K562 (cell line): ENCODE results near the gene SRC. TPM values are rescaled to one million over a fixed set of nuclear protein-coding genes. Genes with fewer than 3 reads are reported as not detected.

Source experiments
- ATAC-seq: fragments of 200-7000 bp; cut with Tn5 transposase; 3 replicates; pipeline ENCODE4 v1.9.1; 2020; ENCODE audit warnings: moderate library complexity
- BruUV-seq: library from RNA; stranded (reverse); fragments of 400-500 nt; replicated peaks from 2 replicates; lab custom pipeline; 2021; lab: Mats Ljungman, UMichigan
- CTCF ChIA-PET: fragments of 300-600 bp; formaldehyde crosslinking; extraction: SDS; loops from one replicate; lab custom pipeline; 2021; ENCODE audit warnings: low intra/inter-chr PET ratio; lab: Yijun Ruan, JAX
- POLR2A ChIA-PET: fragments of 300-600, 350-650 bp; sonication (Branson Sonifier 250); formaldehyde crosslinking; extraction: SDS; loops from one replicate; lab custom pipeline; 2021; ENCODE audit warnings: antibody characterized with exemption, inconsistent platforms; lab: Yijun Ruan, JAX
- DNase-seq, 4 experiments: peaks; one replicate each; pipeline versions ENCODE4 v3.0.0 to v3.0.0-alpha.2; 2011 to 2018; ENCODE audit warnings: low spot score in 3 of 4, mixed read lengths in 3 of 4; ENCODE audit errors: extremely low read depth in 1 of 4
- FAIRE-seq: peaks from 2 replicates; lab custom pipeline; 2011; peaks lifted over from hg19 to GRCh38; lab: Jason Lieb, UNC
- H2AFZ ChIP-seq: 2 replicates; pipeline ENCODE4 v1.6.0; 2011; ENCODE audit warnings: low read depth, low read length, control low read depth, inconsistent platforms
- H3K27ac ChIP-seq: fragments of 200-600 bp; 3 replicates; pipeline ENCODE4 v1.8.0; 2011; ENCODE audit warnings: low read depth, mild to moderate bottlenecking, control low read depth, inconsistent platforms, low read length, moderate library complexity, mixed read lengths; ENCODE audit errors: extremely low read depth
- H3K27me3 ChIP-seq, 2 experiments: fragments of 300-600 bp in 1 of 2; 2 replicates in 1 of 2; 3 replicates in 1 of 2; pipeline versions ENCODE4 v1.6.0 to v1.8.0; 2011; ENCODE audit warnings: inconsistent platforms in 2 of 2, low read length in 2 of 2, mild to moderate bottlenecking in 1 of 2, mixed read lengths in 1 of 2, moderate library complexity in 1 of 2; ENCODE audit not compliant: control insufficient read depth in 2 of 2, insufficient read depth in 2 of 2
- H3K36me3 ChIP-seq: fragments of 300-600 bp; 3 replicates; pipeline ENCODE4 v1.8.0; 2011; ENCODE audit warnings: mild to moderate bottlenecking, low read length, inconsistent platforms; ENCODE audit not compliant: control insufficient read depth, insufficient read depth
- H3K4me1 ChIP-seq, 2 experiments: fragments of 200-600 bp in 1 of 2; replicated peaks in 1 of 2; 2 replicates in 1 of 2; 3 replicates in 1 of 2; pipeline versions ENCODE4 v1.5.1 to v1.8.0; 2011; ENCODE audit warnings: inconsistent platforms in 2 of 2, low read length in 2 of 2, mild to moderate bottlenecking in 1 of 2, mixed read lengths in 1 of 2, moderate library complexity in 1 of 2; ENCODE audit not compliant: control insufficient read depth in 2 of 2, insufficient read depth in 2 of 2
- H3K4me2 ChIP-seq: 2 replicates; pipeline ENCODE4 v1.6.1; 2011; ENCODE audit warnings: low read length, control low read depth, inconsistent platforms, mixed read lengths; ENCODE audit not compliant: insufficient read depth
- H3K4me3 ChIP-seq: fragments of 200-600 bp; sonication (generic), shearing (Covaris generic); 2 replicates; pipeline ENCODE4 v1.5.1; 2016; ENCODE audit warnings: control low read depth, inconsistent platforms
- H3K79me2 ChIP-seq: fragments of 200-600 bp; 3 replicates; pipeline ENCODE4 v1.8.0; 2011; ENCODE audit warnings: low read length, inconsistent platforms; ENCODE audit not compliant: control insufficient read depth, insufficient read depth
- H3K9ac ChIP-seq, 2 experiments: 2 replicates each; pipeline versions ENCODE4 v1.6.0 to v1.6.1; 2011; ENCODE audit warnings: low read depth in 2 of 2, low read length in 2 of 2, control low read depth in 1 of 2, inconsistent platforms in 1 of 2, mild to moderate bottlenecking in 1 of 2, mixed read lengths in 1 of 2; ENCODE audit not compliant: insufficient read depth in 1 of 2
- H3K9me1 ChIP-seq: one replicate; pipeline ENCODE4 v1.6.0; 2011; ENCODE audit warnings: inconsistent platforms, mild to moderate bottlenecking, low read length, moderate library complexity; ENCODE audit not compliant: control insufficient read depth, insufficient read depth
- H3K9me3 ChIP-seq: replicated peaks from 2 replicates; pipeline ENCODE4 v1.5.1; 2011; ENCODE audit warnings: low read depth, low read length, inconsistent platforms; ENCODE audit not compliant: control insufficient read depth, insufficient read depth
- H4K20me1 ChIP-seq: replicated peaks from 2 replicates; pipeline ENCODE4 v1.6.1; 2011; ENCODE audit warnings: low read length, inconsistent platforms, mixed read lengths; ENCODE audit not compliant: control insufficient read depth, insufficient read depth
- BDP1 ChIP-seq: IDR thresholded peaks from 3 replicates; pipeline ENCODE4 v1.6.1; 2011; ENCODE audit not compliant: insufficient read length, insufficient read depth
- FOXK1 ChIP-seq: sonication (generic); formaldehyde crosslinking; IDR thresholded peaks from 2 replicates; pipeline ENCODE4 v1.8.0; 2022; ENCODE audit warnings: missing genetic modification reagents, mild to moderate bottlenecking, borderline replicate concordance
- GABPB2 ChIP-seq: fragments of 250-450 bp; sonication (Bioruptor Pico); conservative IDR thresholded peaks from 2 replicates; pipeline ENCODE4 v1.5.1; 2021; ENCODE audit warnings: mild to moderate bottlenecking
- GTF2A2 ChIP-seq: IDR thresholded peaks from 2 replicates; pipeline ENCODE4 v1.6.1; 2016; ENCODE audit warnings: mild to moderate bottlenecking, missing genetic modification characterization, missing compliant biosample characterization
- HMBOX1 ChIP-seq: sonication (generic); IDR thresholded peaks from 2 replicates; pipeline ENCODE4 v1.6.1; 2016
- KDM2B ChIP-seq: fragments of 250-450 bp; sonication (Bioruptor Pico); IDR thresholded peaks from 2 replicates; pipeline ENCODE4 v1.8.0; 2021; ENCODE audit warnings: mild to moderate bottlenecking, moderate library complexity
- MTA3 ChIP-seq: fragments of 450-650 bp; formaldehyde crosslinking; IDR thresholded peaks from 2 replicates; pipeline ENCODE4 v1.6.1; 2017; ENCODE audit warnings: mild to moderate bottlenecking, borderline replicate concordance
- NBN ChIP-seq: fragments of 450-650 bp; IDR thresholded peaks from 2 replicates; pipeline ENCODE4 v1.6.1; 2016; ENCODE audit warnings: low read depth, mild to moderate bottlenecking
- PCBP1 ChIP-seq: fragments of 200-400 bp; formaldehyde crosslinking; IDR thresholded peaks from 2 replicates; pipeline ENCODE4 v1.6.1; 2018; ENCODE audit warnings: mild to moderate bottlenecking, low read depth, low read length; ENCODE audit not compliant: poor library complexity, severe bottlenecking
- PHF20 ChIP-seq: fragments of 450-650 bp; IDR thresholded peaks from 2 replicates; pipeline ENCODE4 v1.6.1; 2018; ENCODE audit not compliant: partially characterized antibody
- POLR2B ChIP-seq: fragments of 450-650 bp; IDR thresholded peaks from 2 replicates; pipeline ENCODE4 v1.6.1; 2018; ENCODE audit warnings: low read depth; ENCODE audit not compliant: partially characterized antibody
- RBFOX2 ChIP-seq: fragments of 200-400 bp; formaldehyde crosslinking; IDR thresholded peaks from 2 replicates; pipeline ENCODE4 v1.6.1; 2017; ENCODE audit warnings: low read depth, mild to moderate bottlenecking, low read length, moderate library complexity
- RFX7 ChIP-seq: fragments of 250-450 bp; sonication (Bioruptor Pico); IDR thresholded peaks from 2 replicates; pipeline ENCODE4 v1.5.1; 2021; ENCODE audit warnings: mild to moderate bottlenecking
- SMAD2 ChIP-seq: fragments of 150-350 bp; IDR thresholded peaks from 2 replicates; pipeline ENCODE4 v1.6.1; 2014; ENCODE audit warnings: low read depth, mild to moderate bottlenecking, low read length
- SP2 ChIP-seq: IDR thresholded peaks from 2 replicates; pipeline ENCODE4 v1.6.1; 2011; ENCODE audit warnings: mild to moderate bottlenecking, low read depth, low read length, moderate library complexity; ENCODE audit not compliant: poor library complexity, severe bottlenecking; ENCODE audit errors: extremely low read depth
- ZBTB33 ChIP-seq: sonication (generic); formaldehyde crosslinking; IDR thresholded peaks from 2 replicates; pipeline ENCODE4 v1.8.1; 2023; ENCODE audit warnings: mild to moderate bottlenecking, missing genetic modification reagents
- ZNF431 ChIP-seq: sonication (generic); formaldehyde crosslinking; IDR thresholded peaks from 2 replicates; pipeline ENCODE4 v1.8.0; 2022; ENCODE audit warnings: mild to moderate bottlenecking, missing genetic modification reagents
- ZNF644 ChIP-seq: fragments of 200-800 bp; sonication (Bioruptor generic); IDR thresholded peaks from 2 replicates; pipeline ENCODE4 v1.6.1; 2016; ENCODE audit warnings: low read depth, missing genetic modification characterization, missing compliant biosample characterization
- ZSCAN29 ChIP-seq: fragments of 450-650 bp; IDR thresholded peaks from 2 replicates; pipeline ENCODE4 v1.6.1; 2017
- WGBS: fragments of 100-300 bp; shearing (Covaris generic); methylation state at CpG from one replicate; pipeline ENCODE4 v1.1.6; 2016; ENCODE audit warnings: low coverage, mixed read lengths; ENCODE audit not compliant: insufficient coverage; ENCODE audit errors: missing lambda C conversion rate; 5-methylcytosine and 5-hydroxymethylcytosine counted together
- in situ Hi-C: fragments of 300-500 bp; cut with MboI; formaldehyde crosslinking; loops from 4 replicates; pipeline ENCODE4 v1.15.0; 2018; ENCODE audit warnings: inconsistent platforms, mixed read lengths
- intact Hi-C: fragments of 100-400 bp; cut with micrococcal nuclease; formaldehyde crosslinking; loops from 2 replicates; pipeline ENCODE4 v1.14.2; 2022
- polyA plus RNA-seq, 8 experiments: library from polyadenylated mRNA; depleted of rRNA in 4 of 8; stranded (reverse) in 5 of 8; unstranded in 3 of 8; fragments of >200 nt; fragmentation: Nextera tagmentation in 2 of 8; fragmentation: Illumina TruSeq in 1 of 8; extraction: Ambion mirVana in 2 of 8; extraction: Trizol in 1 of 8; gene quantifications; 2 replicates each; pipeline versions ENCODE4 v1.2.1 to v1.2.3, GENCODE V29; 2011 to 2014; ENCODE audit warnings: inconsistent platforms in 1 of 8, missing spikeins in 1 of 8
- total RNA-seq, 7 experiments: library from RNA; depleted of rRNA in 6 of 7; stranded (reverse); fragments of >200 nt in 6 of 7; fragmentation: Illumina TruSeq in 2 of 7; extraction: Trizol in 2 of 7; gene quantifications; 2 replicates each; pipeline versions ENCODE4 v1.2.1 to v1.2.3, GENCODE V29; 2011 to 2021; ENCODE audit warnings: low replicate concordance in 1 of 7

SRC gene
- total and polyA plus RNA-seq, 9 of the 15 experiments (the other 6 are each of a cell fraction or from before 2014, with no cell fraction given) = 0.06 to 8.5 (median 3.1) TPM

GRCh38 chr20:37296371-37296770, 49.6 kb upstream of the SRC start (continued):
- TF ChIP-seq SP2 (no peak), MTA3 (no peak), GTF2A2 (tag) (no peak), NBN (no peak), GABPB2 (CRISPR knock-in tag) (no peak), PHF20 (no peak)

GRCh38 chr20:37297066-37297736, 48.7 kb upstream of the SRC start:
- H3K27me3 ChIP-seq = no peaks in the 10 kb centered on the region
- ATAC-seq = no peak
- H3K4me1 ChIP-seq = peaks cover 8 to 24% of the 10 kb centered on the region in 2 experiments; a peak in 3 of 5 replicates
- H3K9me3 ChIP-seq = peaks cover 3% of the 10 kb centered on the region; the same call in 1 of the 2 replicates
- no peak overlapping the region for H2AFZ ChIP-seq
- no peak overlapping the region for H3K4me2 ChIP-seq
- WGBS = 92% methylated on average over 11 of the region's 13 CpGs
- H3K9ac ChIP-seq = no peak overlapping the region
- in situ Hi-C loops = no loop called here
- FAIRE-seq = no peak
- H3K79me2 ChIP-seq = peaks cover 72% of the 10 kb centered on the region
- ChIA-PET CTCF (no interaction called here), POLR2A (interaction anchor here (1.0 kb wide), 1 partner anchor 20 kb away, joined by 3 read pairs; no protein-coding TSS in a partner anchor)
- H4K20me1 ChIP-seq = no peaks in the 10 kb centered on the region
- intact Hi-C loops = no loop called here
- BruUV-seq = no TSS peak
- TF ChIP-seq SMAD2 (no peak), ZSCAN29 (no peak), KDM2B (CRISPR knock-in tag) (no peak), RBFOX2 (no peak), BDP1 (no peak), RFX7 (CRISPR knock-in tag) (no peak), ZNF431 (CRISPR knock-in tag) (no peak), PCBP1 (no peak), FOXK1 (no peak), ZBTB33 (CRISPR knock-in tag) (no peak), HMBOX1 (no peak), ZNF644 (tag) (no peak), POLR2B (no peak)
- H3K4me3 ChIP-seq = no peak overlapping the region
- peaks cover 60% of the 10 kb centered on the region for H3K36me3 ChIP-seq
- no peak overlapping the region for H3K27ac ChIP-seq
- no peaks in the 10 kb centered on the region for H3K9me1 ChIP-seq
- DNase-seq = no peak
